GM10248 (cell line): Measurements from ENCODE around the gene FNDC5.

Experiments
- CTCF ChIA-PET: fragments of 300-600 bp; sonication (Branson Sonifier 250); formaldehyde crosslinking; extraction: SDS; loops from one replicate; lab custom pipeline; 2021; ENCODE audit warnings: antibody characterized with exemption; lab: Yijun Ruan, JAX
- POLR2A ChIA-PET: fragments of 350-650 bp; sonication (Branson Sonifier 250); formaldehyde crosslinking; extraction: SDS; loops from one replicate; lab custom pipeline; 2020; ENCODE audit warnings: antibody characterized with exemption; lab: Yijun Ruan, JAX
- DNase-seq: peaks from one replicate; pipeline ENCODE4 v3.0.0; 2012; ENCODE audit errors: extremely low spot score
- TF ChIP-seq, protein P1 (sequence below): IDR thresholded peaks from 2 replicates; pipeline ENCODE4 v1.5.1; 2012; ENCODE audit warnings: mild to moderate bottlenecking, low read depth; ENCODE audit errors: extremely low read depth, missing control alignments, control extremely low read depth

The FNDC5 gene

DNA sequence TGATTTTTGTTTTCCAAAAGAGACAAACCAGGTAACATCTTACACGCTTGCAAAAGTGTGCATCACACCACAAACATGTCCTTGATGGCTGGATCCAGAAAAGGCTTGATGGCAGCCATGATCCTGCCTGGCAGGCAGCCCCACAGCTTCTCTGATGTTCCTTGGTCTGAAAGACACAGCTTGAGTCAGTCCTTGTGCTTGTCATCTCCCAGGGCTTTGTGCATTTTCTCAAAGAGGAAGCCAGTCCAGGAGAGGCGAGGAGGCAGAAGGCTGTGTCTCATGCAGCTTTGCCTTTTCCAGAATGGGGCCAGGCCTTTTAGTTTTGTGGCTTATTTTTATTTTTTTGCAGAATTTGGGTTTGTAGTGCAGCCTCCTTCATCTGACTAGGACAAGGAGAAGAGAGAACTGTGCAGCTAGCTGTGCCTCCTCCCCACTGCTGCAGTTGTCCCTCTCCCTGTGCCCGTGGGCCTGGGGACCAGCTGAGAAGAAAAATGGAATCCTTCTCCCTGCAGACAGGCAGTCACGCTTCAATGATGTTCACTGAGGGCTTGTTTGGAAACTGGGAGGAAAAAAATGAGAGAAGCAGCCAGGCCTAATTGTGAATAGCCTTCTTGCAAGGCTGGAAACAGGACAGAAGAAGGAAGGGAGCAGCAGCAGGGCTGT is 7.4 kb downstream of the FNDC5 start:
- ChIA-PET CTCF (interaction anchor here (1.9 to 5.6 kb wide), 2 partner anchors 9 to 13 kb away, joined by 15 to 35 read pairs; no protein-coding TSS in a partner anchor), POLR2A (no interaction called here)
- no peak for DNase-seq
- TF ChIP-seq, protein P1, sequence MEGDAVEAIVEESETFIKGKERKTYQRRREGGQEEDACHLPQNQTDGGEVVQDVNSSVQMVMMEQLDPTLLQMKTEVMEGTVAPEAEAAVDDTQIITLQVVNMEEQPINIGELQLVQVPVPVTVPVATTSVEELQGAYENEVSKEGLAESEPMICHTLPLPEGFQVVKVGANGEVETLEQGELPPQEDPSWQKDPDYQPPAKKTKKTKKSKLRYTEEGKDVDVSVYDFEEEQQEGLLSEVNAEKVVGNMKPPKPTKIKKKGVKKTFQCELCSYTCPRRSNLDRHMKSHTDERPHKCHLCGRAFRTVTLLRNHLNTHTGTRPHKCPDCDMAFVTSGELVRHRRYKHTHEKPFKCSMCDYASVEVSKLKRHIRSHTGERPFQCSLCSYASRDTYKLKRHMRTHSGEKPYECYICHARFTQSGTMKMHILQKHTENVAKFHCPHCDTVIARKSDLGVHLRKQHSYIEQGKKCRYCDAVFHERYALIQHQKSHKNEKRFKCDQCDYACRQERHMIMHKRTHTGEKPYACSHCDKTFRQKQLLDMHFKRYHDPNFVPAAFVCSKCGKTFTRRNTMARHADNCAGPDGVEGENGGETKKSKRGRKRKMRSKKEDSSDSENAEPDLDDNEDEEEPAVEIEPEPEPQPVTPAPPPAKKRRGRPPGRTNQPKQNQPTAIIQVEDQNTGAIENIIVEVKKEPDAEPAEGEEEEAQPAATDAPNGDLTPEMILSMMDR, result no peak

DNA sequence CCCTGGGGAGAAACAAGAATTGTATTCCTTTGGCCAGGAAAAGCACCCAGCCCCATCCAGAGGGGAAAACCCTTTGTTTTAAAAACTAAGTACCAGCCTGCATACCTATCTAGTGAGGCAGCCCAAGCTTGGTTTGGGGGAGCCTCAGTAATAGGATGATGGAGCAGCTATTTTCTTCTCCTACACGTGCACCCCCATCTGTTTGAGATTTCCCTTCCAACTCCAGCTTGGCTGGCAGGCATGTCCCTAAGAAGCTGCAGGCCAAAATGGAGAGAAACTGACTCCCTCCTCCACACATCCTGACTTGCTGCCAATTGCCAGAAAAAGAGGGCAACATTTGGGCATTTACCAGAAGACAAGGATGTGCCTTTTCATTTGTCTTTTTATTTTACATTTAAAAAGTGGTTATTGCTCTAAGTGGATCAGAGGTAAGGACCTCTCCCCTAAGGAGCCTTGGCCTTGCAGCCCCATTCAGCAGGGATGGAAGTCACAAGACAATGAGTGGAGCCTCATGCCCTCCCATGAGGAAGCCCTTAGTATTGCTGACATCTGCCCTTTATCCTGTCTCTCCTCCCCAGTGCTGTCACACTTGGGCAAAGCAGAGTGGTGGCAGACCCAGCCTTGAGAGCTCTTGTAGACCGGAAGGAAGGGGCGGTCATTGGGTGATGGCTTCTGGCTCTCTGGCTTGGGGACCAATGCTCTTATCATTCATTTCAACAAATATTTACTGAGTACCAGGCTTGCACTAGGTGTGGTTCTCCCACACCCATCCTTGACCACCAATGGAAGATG is 8.6 kb downstream of the FNDC5 start:
- ChIA-PET POLR2A (no interaction called here), CTCF (interaction anchor here (0.9 to 5.6 kb wide), 5 partner anchors 10 to 60 kb away, joined by 3 to 35 read pairs (median 15); no protein-coding TSS in a partner anchor)
- no peak for DNase-seq
- TF ChIP-seq, protein P1, result no peak

DNA sequence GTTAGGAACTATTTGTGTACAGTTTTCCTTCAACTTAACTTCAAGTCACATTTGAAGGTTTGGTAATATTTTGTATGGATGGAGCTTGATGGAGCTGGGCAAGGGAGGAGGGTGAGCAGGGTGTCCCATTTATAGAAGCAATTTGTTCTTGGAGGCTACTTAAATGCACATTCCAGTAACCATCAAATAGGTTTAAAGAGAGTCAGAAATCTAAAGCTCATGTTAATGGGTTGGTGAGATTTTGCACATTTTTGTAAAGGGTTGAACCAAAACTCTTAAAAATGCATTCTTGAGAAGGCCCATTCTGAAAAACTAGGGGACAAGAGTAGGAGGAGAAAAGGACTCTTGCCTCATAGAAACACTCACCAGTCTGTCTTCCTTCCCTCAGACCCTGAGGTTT is 10.1 kb downstream of the FNDC5 start:
- TF ChIP-seq, protein P1, result no peak
- CTCF ChIA-PET, result interaction anchor here (1.1 to 5.6 kb wide), 5 partner anchors 11 to 73 kb away, joined by 3 to 35 read pairs (median 4); no protein-coding TSS in a partner anchor
- POLR2A ChIA-PET, result interaction anchor here (0.6 kb wide), 1 partner anchor 115 kb away, joined by 3 read pairs; no protein-coding TSS in a partner anchor
- no peak for DNase-seq

DNA sequence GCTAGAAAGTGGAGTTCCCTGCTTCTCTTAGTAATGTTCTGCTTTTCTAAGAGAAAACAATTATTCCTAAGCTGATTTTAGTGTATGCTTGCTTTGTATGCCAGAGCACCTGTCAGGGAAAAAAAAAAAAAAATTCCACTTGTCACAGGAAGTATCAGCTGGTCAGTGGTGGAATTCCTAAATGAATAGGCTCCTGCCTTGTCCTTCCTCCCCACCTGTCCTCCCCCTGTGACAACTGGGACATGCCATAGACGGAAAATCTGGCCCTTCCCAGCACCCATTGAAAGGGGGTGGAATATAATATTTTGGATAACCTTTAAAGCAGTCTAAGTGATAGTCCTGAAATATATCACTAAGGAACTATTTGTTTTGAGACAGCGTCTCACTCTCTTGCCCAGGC is 10.8 kb downstream of the FNDC5 start:
- no peak for DNase-seq
- TF ChIP-seq, protein P1, result no peak
- ChIA-PET CTCF (interaction anchor here (1.0 to 5.6 kb wide), 4 partner anchors 10 to 73 kb away, joined by 3 to 35 read pairs (median 11); no protein-coding TSS in a partner anchor), POLR2A (interaction anchor here (0.6 kb wide), 1 partner anchor 115 kb away, joined by 3 read pairs; no protein-coding TSS in a partner anchor)

DNA sequence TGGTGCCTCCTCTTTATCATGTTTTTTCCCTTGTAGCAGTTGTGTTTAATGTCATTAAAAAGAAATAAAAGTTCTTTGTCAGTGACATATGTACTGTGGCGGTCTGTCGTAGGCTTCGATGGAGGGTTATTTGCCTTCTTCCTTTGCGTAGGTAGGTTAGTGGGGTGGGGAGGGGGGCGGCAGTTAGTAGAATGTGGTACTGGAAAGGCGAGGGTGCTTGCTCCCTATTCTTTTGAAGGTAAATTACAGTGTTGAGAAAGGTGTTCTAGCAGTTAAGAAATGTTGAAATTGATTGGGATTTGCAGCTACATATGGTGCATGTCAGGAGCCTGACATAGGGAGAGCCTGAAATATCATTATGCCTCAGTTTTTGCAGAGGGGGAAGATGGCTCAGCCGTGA is 11.9 kb downstream of the FNDC5 start:
- ChIA-PET POLR2A (no interaction called here), CTCF (interaction anchor here (0.6 to 5.6 kb wide), 4 partner anchors 9 to 458 kb away, joined by 3 to 35 read pairs (median 11); no protein-coding TSS in a partner anchor)
- TF ChIP-seq, protein P1, result no peak
- DNase-seq, result no peak

DNA sequence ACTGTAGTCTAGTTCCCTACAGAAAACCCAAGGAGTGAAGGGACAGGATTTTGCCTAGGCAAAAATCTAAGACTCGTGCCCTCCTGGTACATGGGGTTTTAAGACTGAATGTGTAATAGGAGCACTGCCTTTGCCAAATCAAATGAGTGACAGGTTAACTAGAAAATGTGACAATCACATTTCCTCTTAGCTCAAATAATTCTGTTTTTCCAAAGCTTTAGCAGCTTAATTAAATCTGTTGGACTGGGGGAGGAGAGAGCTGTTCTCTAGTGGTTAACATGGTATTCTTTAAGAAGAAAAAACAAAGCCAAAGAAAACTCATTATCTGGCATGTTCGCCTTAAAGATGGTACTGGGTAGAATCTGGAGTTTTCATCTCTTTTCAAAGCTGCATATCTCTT is 12.6 kb downstream of the FNDC5 start:
- POLR2A ChIA-PET, result no interaction called here
- TF ChIP-seq, protein P1, result no peak
- CTCF ChIA-PET, result interaction anchor here (0.7 to 4.5 kb wide), 3 partner anchors 11 to 112 kb away, joined by 3 to 18 read pairs (median 3); no protein-coding TSS in a partner anchor
- no peak for DNase-seq
